B cell (primary cell): ENCODE data around the gene MRGPRX2. TPM values are rescaled to one million over a fixed set of nuclear protein-coding genes. Genes with fewer than 3 reads are reported as not detected.

Experiments used
- ATAC-seq: fragments of 200-7000 bp; cut with Tn5 transposase; one replicate; pipeline ENCODE4 v1.10.0; 2021; ENCODE audit warnings: low read depth, mild to moderate bottlenecking, moderate number of reproducible peaks, moderate library complexity
- CTCF ChIA-PET: fragments of 350-600 bp; sonication (Branson Sonifier 250); formaldehyde crosslinking; loops from one replicate; lab custom pipeline; 2021; ENCODE audit warnings: antibody characterized with exemption, inconsistent platforms; lab: Charles Lee
- POLR2A ChIA-PET: fragments of 350-600 bp; sonication (Branson Sonifier 250); formaldehyde crosslinking; loops from one replicate; lab custom pipeline; 2021; ENCODE audit warnings: antibody characterized with exemption; lab: Charles Lee
- DNase-seq: peaks from one replicate; pipeline ENCODE4 v3.0.0; 2013
- H2AFZ ChIP-seq: 2 replicates; pipeline ENCODE4 v1.6.1; 2012; ENCODE audit warnings: mild to moderate bottlenecking, low read depth, low read length; ENCODE audit not compliant: insufficient read depth, poor library complexity, severe bottlenecking
- H3K27ac ChIP-seq, 2 donors: 1 replicate in 1 of 2; 2 replicates in 1 of 2; pipeline ENCODE4 v1.5.1; 2012 to 2013; ENCODE audit warnings: low read length in 2 of 2, mild to moderate bottlenecking in 2 of 2, moderate library complexity in 1 of 2
- H3K27me3 ChIP-seq, 4 experiments: fragments of 200-600 bp in 1 of 4; sonication (generic) in 1 of 4; replicated peaks in 1 of 4; 1 replicate in 2 of 4; 2 replicates in 2 of 4; pipeline versions ENCODE4 v1.6.1 to v1.7.0; 2013 to 2016; ENCODE audit warnings: low read length in 3 of 4, mild to moderate bottlenecking in 2 of 4, mixed read lengths in 1 of 4, moderate library complexity in 1 of 4; ENCODE audit not compliant: insufficient read depth in 4 of 4, control insufficient read depth in 3 of 4; ENCODE audit errors: control extremely low read depth in 1 of 4
- H3K36me3 ChIP-seq, 2 experiments: replicated peaks in 1 of 2; 1 replicate in 1 of 2; 2 replicates in 1 of 2; pipeline versions ENCODE4 v1.6.1 to v1.7.1; 2013; ENCODE audit warnings: low read length in 1 of 2; ENCODE audit not compliant: insufficient read depth in 2 of 2, control insufficient read depth in 1 of 2; ENCODE audit errors: control extremely low read depth in 1 of 2, extremely low read depth in 1 of 2
- H3K4me1 ChIP-seq, 2 donors: fragments of 200-600 bp in 1 of 2; sonication (generic) in 1 of 2; 1 replicate in 1 of 2; 2 replicates in 1 of 2; pipeline versions ENCODE4 v1.5.1 to v1.6.1; 2013 to 2017; ENCODE audit warnings: low read length in 2 of 2; ENCODE audit not compliant: control insufficient read depth in 2 of 2, insufficient read depth in 2 of 2
- H3K4me2 ChIP-seq: replicated peaks from 2 replicates; pipeline ENCODE3; 2012; ENCODE audit warnings: mild to moderate bottlenecking, low read depth, low read length; ENCODE audit not compliant: poor library complexity, severe bottlenecking
- H3K4me3 ChIP-seq, 5 experiments: fragments of 200-600 bp in 1 of 5; sonication (generic) in 1 of 5; 1 replicate in 3 of 5; 2 replicates in 2 of 5; pipeline versions ENCODE4 v1.5.1 to v1.7.0; 2011 to 2016; ENCODE audit warnings: low read length in 4 of 5, mild to moderate bottlenecking in 4 of 5, low read depth in 2 of 5, control low read depth in 1 of 5, moderate library complexity in 1 of 5; ENCODE audit not compliant: insufficient read depth in 1 of 5; ENCODE audit errors: control extremely low read depth in 1 of 5, extremely low read depth in 1 of 5
- H3K79me2 ChIP-seq: fragments of 200-600 bp; sonication (generic); one replicate; pipeline ENCODE4 v1.6.0; 2016; ENCODE audit warnings: low read length; ENCODE audit not compliant: control insufficient read depth, insufficient read depth
- H3K9ac ChIP-seq: fragments of 200-600 bp; sonication (generic); 2 replicates; pipeline ENCODE4 v1.6.1; 2017; ENCODE audit warnings: mild to moderate bottlenecking, low read length, moderate library complexity
- H3K9me3 ChIP-seq, 3 donors: one replicate each; pipeline versions ENCODE4 v1.6.1 to v1.7.1; 2013; ENCODE audit warnings: low read length in 2 of 3; ENCODE audit not compliant: control insufficient read depth in 2 of 3, insufficient read depth in 1 of 3; ENCODE audit errors: control extremely low read depth in 1 of 3
- H4K20me1 ChIP-seq: 2 replicates; pipeline ENCODE4 v1.6.0; 2012; ENCODE audit warnings: mild to moderate bottlenecking, low read length; ENCODE audit not compliant: insufficient read depth, control insufficient read depth, poor library complexity, severe bottlenecking
- H3K27ac Mint-ChIP-seq: one replicate; pipeline ENCODE4 v1.8.0; 2021; ENCODE audit warnings: mixed read lengths
- H3K27me3 Mint-ChIP-seq: one replicate; pipeline ENCODE4 v1.8.0; 2021; ENCODE audit warnings: mixed read lengths
- H3K4me1 Mint-ChIP-seq: one replicate; pipeline ENCODE4 v1.8.0; 2021; ENCODE audit warnings: mixed read lengths
- H3K4me3 Mint-ChIP-seq: one replicate; pipeline ENCODE4 v1.8.0; 2021; ENCODE audit warnings: mixed read lengths
- H3K9me3 Mint-ChIP-seq: one replicate; pipeline ENCODE4 v1.8.0; 2022; ENCODE audit warnings: mixed read lengths; ENCODE audit not compliant: insufficient read depth
- CTCF ChIP-seq: fragments of 200-600 bp; IDR thresholded peaks from one replicate; pipeline ENCODE4 v1.8.0; 2022; ENCODE audit warnings: antibody characterized with exemption, mild to moderate bottlenecking
- EZH2 ChIP-seq: IDR thresholded peaks from 2 replicates; pipeline ENCODE4 v1.6.1; 2012; ENCODE audit warnings: borderline replicate concordance, low read depth, mild to moderate bottlenecking, moderate library complexity, low read length; ENCODE audit not compliant: insufficient read depth, poor library complexity, severe bottlenecking
- WGBS: methylation state at CpG from one replicate; pipeline ENCODE4 v1.1.5; 2013; ENCODE audit warnings: missing lambda C conversion rate; ENCODE audit not compliant: insufficient coverage; 5-methylcytosine and 5-hydroxymethylcytosine counted together
- intact Hi-C: fragments of 100-400 bp; cut with micrococcal nuclease; formaldehyde crosslinking; loops from one replicate; pipeline ENCODE4 v1.10.0; 2022
- polyA plus RNA-seq: library from polyadenylated mRNA; depleted of rRNA; stranded (reverse); fragments of >200 nt; gene quantifications from 2 replicates; pipeline ENCODE4 v1.2.3, GENCODE V29; 2012
- total RNA-seq, 2 donors: library from RNA; stranded (reverse); fragments of 120-200 nt in 1 of 2; gene quantifications; 1 replicate in 1 of 2; 2 replicates in 1 of 2; pipeline versions ENCODE4 v1.2.3 to v1.2.4, GENCODE V29; 2013 to 2022

Gene MRGPRX2
- total and polyA plus RNA-seq, 2 donors (not counting 1 experiment from before 2014, with no cell fraction given): not detected

GRCh38 chr11:19073454-19074415 is 13.2 kb upstream of the MRGPRX2 start:
- Histone ChIP-seq H3K36me3 (no peaks in the 10 kb centered on the region), H3K4me1 (peaks cover 4% of the 10 kb centered on the region in 2 donors), H2AFZ (no peak overlapping the region), H3K4me2 (no peak overlapping the region), H3K27me3 (peaks cover 0 to 7% (median 2%) of the 10 kb centered on the region in 4 experiments), H3K9ac (no peak overlapping the region), H4K20me1 (no peaks in the 10 kb centered on the region), H3K4me3 (no peak overlapping the region), H3K27ac (no peak overlapping the region), H3K9me3 (peaks cover 0 to 7% (median 4%) of the 10 kb centered on the region in 3 donors), H3K79me2 (no peaks in the 10 kb centered on the region)
- DNase-seq (no peak), ATAC-seq (no peak)
- intact Hi-C loops: no loop called here
- H3K27ac Mint-ChIP-seq: no peak overlapping the region
- H3K4me3 Mint-ChIP-seq: no peak overlapping the region
- TF ChIP-seq CTCF: no peak
- TF ChIP-seq EZH2: no peak
- peaks cover 4% of the 10 kb centered on the region for H3K9me3 Mint-ChIP-seq
- 92% methylated on average over 2 of the region's 10 CpGs for WGBS
- H3K27me3 Mint-ChIP-seq: peaks cover 19% of the 10 kb centered on the region
- ChIA-PET CTCF (interaction anchor here (1.1 to 1.6 kb wide), 5 partner anchors 10 to 51 kb away, joined by 3 to 4 read pairs (median 3); no protein-coding TSS in a partner anchor), POLR2A (no interaction called here)
- H3K4me1 Mint-ChIP-seq: peaks cover 5% of the 10 kb centered on the region

GRCh38 chr11:19072464-19072863 is 11.9 kb upstream of the MRGPRX2 start:
- Histone ChIP-seq H3K9ac (no peak overlapping the region), H2AFZ (no peak overlapping the region)
- intact Hi-C loops: no loop called here

More at GRCh38 chr11:19072464-19072863, 11.9 kb upstream of the MRGPRX2 start:
- TF ChIP-seq CTCF (no peak), EZH2 (no peak)
- no peak for DNase-seq
- no peak overlapping the region for H3K27ac Mint-ChIP-seq
- H3K27me3 Mint-ChIP-seq: peaks cover 23% of the 10 kb centered on the region
- H3K27me3 ChIP-seq: peaks cover 0 to 6% (median 2%) of the 10 kb centered on the region in 4 experiments
- ChIA-PET POLR2A (no interaction called here), CTCF (interaction anchor here (0.6 to 1.6 kb wide), 4 partner anchors 12 to 480 kb away, joined by 3 to 4 read pairs (median 3); no protein-coding TSS in a partner anchor)
- no peak overlapping the region for H3K27ac ChIP-seq
- no peak overlapping the region for H3K4me3 ChIP-seq
- peaks cover 9% of the 10 kb centered on the region for H3K9me3 Mint-ChIP-seq
- peaks cover 5% of the 10 kb centered on the region for H3K4me1 Mint-ChIP-seq
- H3K36me3 ChIP-seq: no peaks in the 10 kb centered on the region
- ATAC-seq: no peak
- H3K4me2 ChIP-seq: no peak overlapping the region
- no peaks in the 10 kb centered on the region for H3K79me2 ChIP-seq
- 92% methylated on average over 5 of the region's 5 CpGs for WGBS
- peaks cover 3 to 4% of the 10 kb centered on the region in 2 donors for H3K4me1 ChIP-seq
- no peak overlapping the region for H3K4me3 Mint-ChIP-seq
- H4K20me1 ChIP-seq: no peaks in the 10 kb centered on the region
- H3K9me3 ChIP-seq: peaks cover 0 to 7% (median 4%) of the 10 kb centered on the region in 3 donors
